GM12864 (cell line): ENCODE results near the gene STKLD1.
A peak's percentile ranks its signal among the peaks of the same experiment; 100 is the strongest.

Experiments used
- DNase-seq: peaks from one replicate; pipeline ENCODE4 v3.0.0-alpha.2; 2011; ENCODE audit warnings: low read depth
- H3K4me3 ChIP-seq: 2 replicates; pipeline ENCODE4 v1.5.1; 2011; ENCODE audit warnings: mild to moderate bottlenecking, low read depth, low read length, control low read depth
- TF ChIP-seq, protein P1 (sequence below): IDR thresholded peaks from 2 replicates; pipeline ENCODE4 v1.5.1; 2011; ENCODE audit warnings: low read depth, mild to moderate bottlenecking, moderate library complexity, low read length, control low read depth, inconsistent platforms; ENCODE audit errors: missing control alignments

Gene STKLD1

DNA sequence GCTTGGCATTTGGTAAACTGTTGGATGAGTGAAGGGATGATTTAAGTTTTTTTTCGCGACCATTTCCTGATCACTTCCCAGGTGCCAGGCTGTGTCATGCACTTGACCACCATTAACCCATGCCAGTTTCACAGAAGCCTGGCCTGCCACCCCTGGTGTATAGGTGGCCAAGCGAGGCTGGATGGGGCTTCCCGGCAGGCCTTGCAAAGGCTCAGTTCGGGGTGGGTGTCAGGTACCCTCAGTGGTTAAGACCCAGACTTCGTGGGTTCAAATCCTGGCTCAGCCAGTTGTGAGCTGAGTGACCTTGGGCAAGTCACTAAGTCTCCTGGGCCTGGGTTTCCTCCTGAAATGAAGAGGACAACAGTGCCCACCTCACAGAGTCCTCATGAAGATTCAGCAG lies 30.6 kb upstream of the STKLD1 start:
- DNase-seq, result no peak
- H3K4me3 ChIP-seq, result no peak overlapping the region
- TF ChIP-seq, protein P1, sequence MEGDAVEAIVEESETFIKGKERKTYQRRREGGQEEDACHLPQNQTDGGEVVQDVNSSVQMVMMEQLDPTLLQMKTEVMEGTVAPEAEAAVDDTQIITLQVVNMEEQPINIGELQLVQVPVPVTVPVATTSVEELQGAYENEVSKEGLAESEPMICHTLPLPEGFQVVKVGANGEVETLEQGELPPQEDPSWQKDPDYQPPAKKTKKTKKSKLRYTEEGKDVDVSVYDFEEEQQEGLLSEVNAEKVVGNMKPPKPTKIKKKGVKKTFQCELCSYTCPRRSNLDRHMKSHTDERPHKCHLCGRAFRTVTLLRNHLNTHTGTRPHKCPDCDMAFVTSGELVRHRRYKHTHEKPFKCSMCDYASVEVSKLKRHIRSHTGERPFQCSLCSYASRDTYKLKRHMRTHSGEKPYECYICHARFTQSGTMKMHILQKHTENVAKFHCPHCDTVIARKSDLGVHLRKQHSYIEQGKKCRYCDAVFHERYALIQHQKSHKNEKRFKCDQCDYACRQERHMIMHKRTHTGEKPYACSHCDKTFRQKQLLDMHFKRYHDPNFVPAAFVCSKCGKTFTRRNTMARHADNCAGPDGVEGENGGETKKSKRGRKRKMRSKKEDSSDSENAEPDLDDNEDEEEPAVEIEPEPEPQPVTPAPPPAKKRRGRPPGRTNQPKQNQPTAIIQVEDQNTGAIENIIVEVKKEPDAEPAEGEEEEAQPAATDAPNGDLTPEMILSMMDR, result no peak

DNA sequence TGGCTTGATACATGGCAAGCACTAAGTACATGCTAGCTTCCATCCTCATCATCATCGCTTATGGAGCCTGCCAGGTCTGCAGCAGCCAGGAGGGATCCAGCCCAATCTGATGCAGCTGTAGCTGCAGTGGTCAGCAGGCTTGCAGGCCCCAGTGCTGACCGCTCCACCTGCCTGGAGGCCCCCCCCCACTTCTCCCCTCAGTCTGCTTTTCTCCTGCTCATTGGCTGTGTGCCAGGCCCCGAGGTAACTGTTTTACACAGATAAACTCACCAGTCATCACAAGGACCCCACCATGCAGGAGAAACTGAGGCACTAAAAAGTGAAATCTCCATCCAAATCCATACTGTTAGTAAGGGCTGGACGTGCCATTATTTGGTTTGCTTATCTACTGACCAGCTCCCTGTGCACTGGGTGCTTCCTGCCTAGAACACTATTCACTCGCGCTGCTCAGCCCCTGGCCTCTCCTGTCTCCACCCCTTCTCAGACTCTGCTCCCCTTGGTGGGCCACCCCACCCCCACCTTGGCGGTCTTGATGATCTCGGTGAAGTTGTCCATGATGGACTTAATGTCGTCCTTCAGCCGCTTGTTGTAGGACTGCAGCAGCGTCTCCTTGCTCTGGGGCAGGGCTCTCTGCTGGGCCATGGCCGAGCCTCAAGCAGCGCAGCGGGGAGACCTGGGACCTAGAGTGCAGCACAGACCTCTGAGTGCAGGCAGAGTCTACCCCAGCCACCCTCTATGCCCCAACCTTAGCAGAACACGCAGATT lies 30.0 kb upstream of the STKLD1 start:
- no peak for DNase-seq
- peak overlapping the region; percentile 97 for H3K4me3 ChIP-seq
- TF ChIP-seq, protein P1, result no peak

DNA sequence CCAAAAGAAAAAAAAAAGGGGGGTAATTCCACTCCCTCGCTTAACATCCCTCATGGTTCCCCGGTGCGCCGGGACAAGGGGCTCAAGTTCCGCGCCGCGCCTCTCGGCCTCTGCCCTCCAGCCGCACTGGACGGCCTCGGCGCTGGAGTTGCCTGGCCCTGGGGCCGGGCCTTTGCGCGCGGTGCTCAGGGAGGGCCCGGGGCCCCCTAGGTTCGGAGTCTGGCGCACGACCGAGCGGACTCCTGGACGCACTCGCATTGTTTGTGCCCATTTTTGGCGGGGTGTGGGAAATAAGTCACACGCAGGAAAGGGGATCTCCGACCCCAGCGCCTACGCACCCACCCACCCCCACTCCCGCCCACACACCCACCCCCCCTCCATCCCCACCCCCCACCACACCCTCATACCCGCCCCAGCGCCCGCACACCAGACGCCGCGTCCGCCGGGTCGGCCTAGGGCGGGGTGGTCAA lies 28.6 kb upstream of the STKLD1 start:
- peak overlapping the region; percentile 97 for H3K4me3 ChIP-seq
- TF ChIP-seq, protein P1, result no peak
- no peak for DNase-seq

DNA sequence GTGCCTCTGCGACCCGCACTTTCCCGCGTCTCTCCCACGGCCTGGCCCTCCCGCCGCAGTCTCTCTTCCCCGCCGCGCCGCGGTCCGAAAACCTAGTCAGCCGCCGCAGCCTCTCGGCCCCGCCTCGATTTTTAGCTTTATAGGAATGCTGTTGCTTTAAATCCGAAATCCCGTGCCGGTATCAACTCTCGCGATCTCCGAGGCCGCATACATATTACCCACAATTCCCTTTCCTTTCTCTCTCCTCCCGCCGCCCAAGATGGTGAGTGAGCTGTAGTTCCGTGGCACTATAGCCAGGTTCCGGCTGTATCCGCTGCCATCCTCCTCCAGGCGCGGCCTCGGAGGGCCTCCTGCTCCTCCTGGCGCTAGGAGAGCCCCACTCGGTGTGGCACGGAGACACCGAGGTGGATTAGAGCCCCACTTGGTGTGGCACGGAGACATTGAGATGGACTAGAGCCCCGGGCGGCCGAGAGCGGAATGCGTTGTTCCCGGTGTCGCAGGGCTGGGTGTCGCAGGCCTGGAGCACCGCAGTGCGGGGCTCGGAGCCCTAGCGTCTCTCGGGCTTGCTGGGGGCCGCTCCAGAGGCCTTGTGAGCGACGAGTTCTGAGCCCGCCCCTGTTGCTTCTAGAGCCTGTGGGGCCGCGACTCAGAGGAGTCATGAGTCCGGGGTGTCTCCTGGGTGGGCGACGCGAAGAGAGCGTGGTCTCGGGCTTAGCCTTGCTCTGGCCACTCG lies 28.0 kb upstream of the STKLD1 start, which contains the start of the genes MED22 and RPL7A:
TSS of gene MED22 (minus strand) at position 147 of the 733 bp plus-strand sequence. CDS start 1,469 bp downstream, outside the sequence.
TSS of gene RPL7A (plus strand) at position 234 of the 733 bp plus-strand sequence. CDS start at position 260, 26 bp downstream.
- peak within 1 kb of the TSS; percentile 97 for H3K4me3 ChIP-seq
- peak; percentile 92 for DNase-seq
- TF ChIP-seq, protein P1, result peak; percentile 1

GRCh38 chr9:133348718-133349573 lies 27.2 kb upstream of the STKLD1 start:
- H3K4me3 ChIP-seq, result peak overlapping the region; percentile 97
- TF ChIP-seq, protein P1, result no peak
- DNase-seq, result no peak

DNA sequence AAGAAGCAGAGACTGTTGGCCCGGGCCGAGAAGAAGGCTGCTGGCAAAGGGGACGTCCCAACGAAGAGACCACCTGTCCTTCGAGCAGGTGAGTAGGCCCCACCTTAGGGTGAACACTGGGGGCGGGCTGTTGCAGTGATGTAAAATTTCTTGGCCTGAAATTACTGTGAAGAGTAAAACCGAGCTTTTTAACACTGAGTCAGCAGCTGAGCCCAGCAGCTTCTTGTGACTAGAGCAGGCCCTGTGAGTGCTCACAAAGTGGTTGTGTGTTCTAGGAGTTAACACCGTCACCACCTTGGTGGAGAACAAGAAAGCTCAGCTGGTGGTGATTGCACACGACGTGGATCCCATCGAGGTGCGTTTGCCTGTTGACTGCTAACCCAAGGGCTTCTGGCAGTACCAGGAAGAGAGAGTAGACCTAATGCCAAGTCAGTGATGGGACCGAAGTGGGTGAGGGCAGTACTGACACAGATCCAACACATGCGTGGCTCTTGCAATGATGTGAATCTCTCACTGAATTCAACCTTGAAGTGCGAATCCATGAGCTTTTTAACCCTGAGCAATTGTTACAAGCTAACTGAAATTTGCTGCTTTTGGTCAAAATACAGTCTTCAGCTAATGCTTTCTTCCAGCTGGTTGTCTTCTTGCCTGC lies 26.1 kb upstream of the STKLD1 start:
- DNase-seq, result no peak
- peak overlapping the region; percentile 97 for H3K4me3 ChIP-seq
- TF ChIP-seq, protein P1, result no peak
